ENCODE results near the gene ID4. TPM values are rescaled to one million over a fixed set of nuclear protein-coding genes. Genes with fewer than 3 reads are reported as not detected.
A peak's percentile ranks its signal among the peaks of the same experiment; 100 is the strongest.

The ID4 gene, protein sequence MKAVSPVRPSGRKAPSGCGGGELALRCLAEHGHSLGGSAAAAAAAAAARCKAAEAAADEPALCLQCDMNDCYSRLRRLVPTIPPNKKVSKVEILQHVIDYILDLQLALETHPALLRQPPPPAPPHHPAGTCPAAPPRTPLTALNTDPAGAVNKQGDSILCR
- not detected for total RNA-seq
- not detected for total RNA-seq (2013)

DNA sequence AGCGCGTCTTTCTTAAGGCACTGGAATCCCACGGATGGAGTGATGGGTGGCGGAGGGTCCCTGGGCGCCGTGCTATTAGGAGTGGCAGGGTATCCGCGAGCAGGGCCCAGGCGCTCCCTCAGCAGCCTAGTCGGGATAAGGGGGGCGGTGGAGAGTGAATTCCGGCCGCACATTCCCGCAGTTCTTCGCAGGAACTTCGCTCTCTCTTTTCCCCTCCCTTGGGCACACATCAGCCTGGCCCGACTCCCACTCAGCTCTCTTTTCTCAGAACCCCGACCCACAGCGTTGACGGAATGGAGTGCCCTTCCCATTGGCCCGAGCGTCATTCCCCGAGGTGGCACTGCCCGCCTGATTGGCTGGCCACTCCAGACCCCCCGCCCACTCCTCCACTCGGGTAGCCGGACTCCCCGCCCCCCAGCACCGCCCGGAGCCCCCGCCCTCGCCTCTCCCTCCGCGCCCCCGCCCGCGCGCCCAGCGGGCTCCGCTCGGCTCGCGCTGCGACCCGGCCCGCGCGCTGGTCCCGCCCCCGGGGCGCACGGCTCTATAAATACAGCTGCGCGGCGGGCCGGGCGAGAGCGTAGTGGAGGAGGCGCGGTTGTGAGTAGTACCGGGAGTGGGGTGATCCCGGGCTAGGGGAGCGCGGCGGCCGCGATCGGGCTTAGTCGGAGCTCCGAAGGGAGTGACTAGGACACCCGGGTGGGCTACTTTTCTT is at the start of gene ID4:
Gene ID4 (plus strand): TSS at position 572 of the 712 bp plus-strand sequence. CDS start 385 bp downstream, outside the sequence.
- TF ChIP-seq, protein P1, sequence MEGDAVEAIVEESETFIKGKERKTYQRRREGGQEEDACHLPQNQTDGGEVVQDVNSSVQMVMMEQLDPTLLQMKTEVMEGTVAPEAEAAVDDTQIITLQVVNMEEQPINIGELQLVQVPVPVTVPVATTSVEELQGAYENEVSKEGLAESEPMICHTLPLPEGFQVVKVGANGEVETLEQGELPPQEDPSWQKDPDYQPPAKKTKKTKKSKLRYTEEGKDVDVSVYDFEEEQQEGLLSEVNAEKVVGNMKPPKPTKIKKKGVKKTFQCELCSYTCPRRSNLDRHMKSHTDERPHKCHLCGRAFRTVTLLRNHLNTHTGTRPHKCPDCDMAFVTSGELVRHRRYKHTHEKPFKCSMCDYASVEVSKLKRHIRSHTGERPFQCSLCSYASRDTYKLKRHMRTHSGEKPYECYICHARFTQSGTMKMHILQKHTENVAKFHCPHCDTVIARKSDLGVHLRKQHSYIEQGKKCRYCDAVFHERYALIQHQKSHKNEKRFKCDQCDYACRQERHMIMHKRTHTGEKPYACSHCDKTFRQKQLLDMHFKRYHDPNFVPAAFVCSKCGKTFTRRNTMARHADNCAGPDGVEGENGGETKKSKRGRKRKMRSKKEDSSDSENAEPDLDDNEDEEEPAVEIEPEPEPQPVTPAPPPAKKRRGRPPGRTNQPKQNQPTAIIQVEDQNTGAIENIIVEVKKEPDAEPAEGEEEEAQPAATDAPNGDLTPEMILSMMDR (IDR thresholded peaks at IDR 0.05) = no peak
- Mint-ChIP-seq H3K36me3 (no peaks in the 10 kb centered on the region), H3K27ac (no peak within 1 kb of the TSS), H3K27me3 (ENCODE audit: low read depth in 2 of 2) (peaks cover 31 to 69% of the 10 kb centered on the region in 2 donors), H3K4me3 (peak within 1 kb of the TSS; percentile 61), H3K9me3 (no peaks in the 10 kb centered on the region), H3K4me1 (peaks cover 0 to 4% of the 10 kb centered on the region in 2 donors)
- peaks cover 45% of the 10 kb centered on the region for H3K27me3 ChIP-seq (ENCODE audit: control insufficient read depth, insufficient read depth, low read length)
- no peak for DNase-seq
- peak in 1 of 3 donors; percentile 36 for ATAC-seq
- 7% methylated on average over 69 of the region's 71 CpGs for WGBS (ENCODE audit: insufficient coverage)
- intact Hi-C loops (cut with micrococcal nuclease) = no loop called here
- H3K9me3 ChIP-seq (ENCODE audit: control insufficient read depth, insufficient read depth, low read length) = no peaks in the 10 kb centered on the region
- peaks cover 12% of the 10 kb centered on the region for H3K4me1 ChIP-seq (ENCODE audit: control insufficient read depth, insufficient read depth, low read length)
- H3K27ac ChIP-seq (ENCODE audit: low read length) = no peak within 1 kb of the TSS
- H3K4me3 ChIP-seq (ENCODE audit: low read length) = no peak within 1 kb of the TSS
- no peaks in the 10 kb centered on the region for H3K36me3 ChIP-seq (ENCODE audit: control insufficient read depth, insufficient read depth, low read length)

DNA sequence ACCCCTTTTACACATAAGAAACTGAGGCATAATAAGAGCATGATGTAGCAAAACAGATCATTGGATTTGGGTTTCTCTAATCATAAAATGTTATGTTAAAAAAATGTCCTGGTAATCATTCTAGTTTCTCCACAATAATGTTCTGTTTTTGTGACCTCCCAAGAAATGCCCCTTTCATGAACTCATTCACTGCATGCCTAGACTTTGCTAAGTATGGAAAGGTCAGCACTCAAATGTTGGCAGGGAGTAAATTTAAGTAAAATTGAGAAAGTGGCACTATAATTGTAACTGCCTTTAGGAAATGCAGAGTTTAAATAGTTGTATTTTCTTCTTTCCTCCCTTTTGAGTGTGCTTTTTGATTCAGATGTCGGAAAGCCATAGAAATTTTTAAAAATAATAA is 48.5 kb upstream of the ID4 start:
- DNase-seq = no peak

DNA sequence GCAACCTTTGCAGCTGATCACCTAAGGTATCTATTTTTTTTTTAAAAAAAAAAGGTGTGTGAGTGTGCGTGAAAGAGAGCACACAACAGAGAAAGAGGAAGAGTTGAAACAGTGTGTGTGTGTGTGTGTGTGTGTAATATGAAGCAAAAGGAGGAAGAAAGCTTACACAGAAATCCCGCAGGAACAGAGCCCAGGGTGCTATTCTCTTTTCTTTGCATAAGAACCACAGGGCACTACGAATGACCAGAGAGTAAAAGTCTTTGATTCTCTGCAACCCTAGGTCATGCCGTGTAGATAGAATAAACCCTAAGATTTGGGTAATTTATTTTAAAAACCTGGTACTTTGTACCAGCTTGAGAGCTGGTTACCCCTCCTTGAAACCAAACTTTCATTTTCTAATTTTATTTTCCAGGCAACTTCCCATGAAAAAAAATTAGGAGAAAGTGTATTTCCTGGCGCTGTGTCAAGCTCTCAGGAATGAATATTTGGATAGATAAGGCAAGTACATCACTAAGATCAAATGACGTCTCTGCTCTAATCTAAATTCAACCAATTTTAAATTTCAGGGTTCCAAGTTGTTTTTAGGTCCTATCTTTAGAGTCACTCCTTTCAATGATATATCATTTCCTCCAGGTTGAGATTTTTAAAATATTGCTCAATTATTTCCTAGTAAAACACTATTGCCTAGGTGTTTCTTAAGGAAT is 47.9 kb upstream of the ID4 start:
- Mint-ChIP-seq H3K4me3 (no peak overlapping the region), H3K9me3 (no peaks in the 10 kb centered on the region), H3K4me1 (no peaks in the 10 kb centered on the region), H3K27me3 (ENCODE audit: low read depth in 2 of 2) (peaks cover 0 to 5% of the 10 kb centered on the region in 2 donors), H3K36me3 (no peaks in the 10 kb centered on the region), H3K27ac (no peak overlapping the region)
- Histone ChIP-seq H3K4me1 (ENCODE audit: control insufficient read depth, insufficient read depth, low read length) (no peaks in the 10 kb centered on the region), H3K4me3 (ENCODE audit: low read length) (no peak overlapping the region), H3K36me3 (ENCODE audit: control insufficient read depth, insufficient read depth, low read length) (no peaks in the 10 kb centered on the region), H3K9me3 (ENCODE audit: control insufficient read depth, insufficient read depth, low read length) (no peaks in the 10 kb centered on the region), H3K27me3 (ENCODE audit: control insufficient read depth, insufficient read depth, low read length) (peaks cover 2% of the 10 kb centered on the region), H3K27ac (ENCODE audit: low read length) (no peak overlapping the region)
- intact Hi-C loops (cut with micrococcal nuclease) = no loop called here
- ATAC-seq (no peak), DNase-seq (no peak)
- 19% methylated on average over 5 of the region's 6 CpGs for WGBS (ENCODE audit: insufficient coverage)
- TF ChIP-seq, protein P1 (IDR thresholded peaks at IDR 0.05) = no peak

More for the DNA sequence above, 48.5 kb upstream of the ID4 start:
- H3K27me3 Mint-ChIP-seq (ENCODE audit: low read depth in 2 of 2) = peaks cover 0 to 5% of the 10 kb centered on the region in 2 donors
- Histone ChIP-seq H3K9me3 (ENCODE audit: control insufficient read depth, insufficient read depth, low read length) (no peaks in the 10 kb centered on the region), H3K36me3 (ENCODE audit: control insufficient read depth, insufficient read depth, low read length) (no peaks in the 10 kb centered on the region), H3K4me3 (ENCODE audit: low read length) (no peak overlapping the region), H3K27ac (ENCODE audit: low read length) (no peak overlapping the region), H3K4me1 (ENCODE audit: control insufficient read depth, insufficient read depth, low read length) (no peaks in the 10 kb centered on the region), H3K27me3 (ENCODE audit: control insufficient read depth, insufficient read depth, low read length) (peaks cover 2% of the 10 kb centered on the region)
- TF ChIP-seq, protein P1 (IDR thresholded peaks at IDR 0.05) = no peak
- H3K4me3 Mint-ChIP-seq = no peak overlapping the region
- H3K4me1 Mint-ChIP-seq = no peaks in the 10 kb centered on the region
- no peaks in the 10 kb centered on the region for H3K9me3 Mint-ChIP-seq
- no peaks in the 10 kb centered on the region for H3K36me3 Mint-ChIP-seq
- intact Hi-C loops (cut with micrococcal nuclease) = no loop called here
- no CpG with 5 or more reads among the region's 1 CpG for WGBS (ENCODE audit: insufficient coverage)
- no peak for ATAC-seq
- H3K27ac Mint-ChIP-seq = no peak overlapping the region

Data from natural killer cell (primary cell).